ENCODE measurements around the gene GOLGA6L7.
"Not testable (repeated sequence)": the region's sequence is repeated elsewhere in the genome, so short reads cannot be mapped to it uniquely, and the experiment has no call there.

GRCh38 chr15:28843520-28843919 lies 4.9 kb downstream of the GOLGA6L7 start:
- TF ChIP-seq CTCF (conservative IDR thresholded peaks at IDR 0.05); EZH2 (IDR thresholded peaks at IDR 0.05; ENCODE audit: low read depth): not testable (repeated sequence)

Measured in PC-9 (cell line).